Upper lobe of left lung (tissue), 6 donors: ENCODE results near the gene SCTR. TPM values are rescaled to one million over a fixed set of nuclear protein-coding genes. Genes with fewer than 3 reads are reported as not detected.

Source experiments
- ATAC-seq, 2 donors: fragments of 200-7000 bp; cut with Tn5 transposase; one replicate each; pipeline ENCODE4 v1.9.1; 2022; ENCODE audit warnings: mild to moderate bottlenecking in 2 of 2, moderate library complexity in 2 of 2; ENCODE audit not compliant: low FRiP score in 2 of 2
- DNase-seq, 2 donors: peaks; one replicate each; pipeline ENCODE4 v3.0.0-alpha.2; 2019 to 2020
- H3K27ac ChIP-seq, 4 donors: fragments of 200-600 bp; sonication (generic); one replicate each; pipeline ENCODE4 v1.5.1; 2016 to 2019
- H3K27me3 ChIP-seq, 4 donors: fragments of 200-600 bp; sonication (generic); one replicate each; pipeline ENCODE4 v1.5.1; 2017 to 2019
- H3K36me3 ChIP-seq, 4 donors: fragments of 200-600 bp; sonication (generic); one replicate each; pipeline ENCODE4 v1.5.1; 2016 to 2019
- H3K4me1 ChIP-seq, 4 donors: fragments of 200-600 bp; sonication (generic); one replicate each; pipeline ENCODE4 v1.5.1; 2018 to 2019
- H3K4me3 ChIP-seq, 4 donors: fragments of 200-600 bp; sonication (generic); one replicate each; pipeline ENCODE4 v1.5.1; 2017 to 2019; ENCODE audit warnings: mild to moderate bottlenecking in 2 of 4, moderate library complexity in 1 of 4
- H3K9me3 ChIP-seq, 4 donors: fragments of 200-600 bp; sonication (generic); one replicate each; pipeline ENCODE4 v1.5.1; 2018 to 2019
- EP300 ChIP-seq, 4 donors: sonication (generic); formaldehyde crosslinking; IDR thresholded peaks; one replicate each; pipeline ENCODE4 v1.5.1; 2017; ENCODE audit warnings: antibody characterized with exemption in 4 of 4, control low read depth in 2 of 4
- POLR2A ChIP-seq, 4 donors: fragments of 450-650 bp; IDR thresholded peaks; one replicate each; pipeline ENCODE4 v1.5.1; 2016 to 2017; ENCODE audit warnings: antibody characterized with exemption in 4 of 4, mild to moderate bottlenecking in 2 of 4
- POLR2AphosphoS5 ChIP-seq, 2 donors: sonication (generic); formaldehyde crosslinking; IDR thresholded peaks; one replicate each; pipeline ENCODE4 v1.5.1; 2017; ENCODE audit warnings: antibody characterized with exemption in 2 of 2
- WGBS, 2 donors: methylation state at CpG; one replicate each; pipeline ENCODE4 v1.1.5; 2017 to 2018; 5-methylcytosine and 5-hydroxymethylcytosine counted together
- total RNA-seq, 6 donors: library from RNA; depleted of rRNA in 4 of 6; stranded (reverse); fragments of >200 nt in 4 of 6; gene quantifications; one replicate each; pipeline versions ENCODE4 v1.1.0 to v1.2.1, GENCODE V29; 2016 to 2021
- TF ChIP-seq, protein P1 (sequence below), 6 experiments: fragments of 450-650 bp in 4 of 6; fragments of 200-600 bp in 2 of 6; sonication (generic) in 2 of 6; IDR thresholded peaks; one replicate each; pipeline ENCODE4 v1.5.1; 2016 to 2019; ENCODE audit warnings: antibody characterized with exemption in 6 of 6
- donor health status: DM: no; HTN: no; CAD: no; lungs with moderate emphysema.
- donor health status: DM: no; HTN: yes; CAD: no; lungs with severe emphysema.

The SCTR gene
- total RNA-seq = 10 to 100 TPM in 5 of 6 donors, 1 to 10 TPM in 1; 3.2 to 52.5 (median 16.6) TPM

DNA sequence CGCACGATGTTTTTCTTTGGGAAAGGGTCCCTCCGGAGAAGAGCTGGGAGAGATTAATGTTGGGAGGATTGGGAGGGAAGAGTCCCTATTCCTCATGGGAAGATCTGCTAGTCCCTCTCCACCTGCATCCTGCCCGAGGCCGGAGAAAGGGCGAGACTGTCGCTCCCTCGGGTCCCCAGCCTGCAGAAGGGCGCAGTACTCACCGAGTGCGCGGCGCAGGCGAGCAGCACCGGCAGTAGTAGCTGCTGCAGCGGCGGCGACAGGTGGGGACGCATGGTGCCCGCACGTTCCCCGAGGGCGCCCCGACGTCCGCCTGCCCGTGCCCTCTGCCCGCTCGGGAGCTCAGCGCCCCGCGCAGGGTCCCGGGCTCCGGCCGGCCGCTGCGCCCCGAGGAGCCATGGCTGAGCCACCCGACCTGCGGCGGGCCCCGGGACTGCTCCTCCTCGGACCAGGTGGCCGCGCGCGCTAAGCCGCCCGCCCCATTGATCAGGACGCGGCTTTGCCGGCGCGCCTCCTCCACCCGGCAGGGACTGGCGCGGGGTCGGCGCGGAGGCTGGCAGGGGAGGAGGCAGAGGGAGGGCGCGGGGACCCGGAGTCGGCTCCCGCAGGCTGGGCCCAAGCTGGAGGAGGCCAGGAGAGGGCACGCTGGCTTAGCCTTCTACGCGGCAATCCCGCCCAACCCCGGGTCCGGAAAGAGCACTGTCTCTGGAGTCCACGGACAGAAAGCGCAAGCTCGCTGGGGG is at the start of gene SCTR:
Gene SCTR, minus strand, starts transcription at position 532 of the 743 bp plus-strand sequence. Its CDS starts 257 bp downstream, at position 275.
- Histone ChIP-seq H3K27me3 (peaks cover 0 to 5% (median 1%) of the 10 kb centered on the region in 4 donors), H3K36me3 (no peaks in the 10 kb centered on the region), H3K9me3 (no peaks in the 10 kb centered on the region), H3K4me1 (peaks cover 0 to 21% (median 4%) of the 10 kb centered on the region in 4 donors), H3K4me3 (peak within 1 kb of the TSS in 3 of 4 donors; percentile 47 to 49 (median 47)), H3K27ac (peak within 1 kb of the TSS in 3 of 4 donors; percentile 35 to 81 (median 64))
- 20 to 33% methylated on average over 11 to 28 of the region's 74 CpGs for WGBS, 2 donors
- DNase-seq (peak in 1 of 2 donors; percentile 86), ATAC-seq (peak in 1 of 2 donors; percentile 10)
- TF ChIP-seq POLR2A (IDR thresholded peaks at IDR 0.05) = peak in 1 of 4 donors; percentile 54
- TF ChIP-seq EP300 (IDR thresholded peaks at IDR 0.05) = no peak
- TF ChIP-seq, protein P1, sequence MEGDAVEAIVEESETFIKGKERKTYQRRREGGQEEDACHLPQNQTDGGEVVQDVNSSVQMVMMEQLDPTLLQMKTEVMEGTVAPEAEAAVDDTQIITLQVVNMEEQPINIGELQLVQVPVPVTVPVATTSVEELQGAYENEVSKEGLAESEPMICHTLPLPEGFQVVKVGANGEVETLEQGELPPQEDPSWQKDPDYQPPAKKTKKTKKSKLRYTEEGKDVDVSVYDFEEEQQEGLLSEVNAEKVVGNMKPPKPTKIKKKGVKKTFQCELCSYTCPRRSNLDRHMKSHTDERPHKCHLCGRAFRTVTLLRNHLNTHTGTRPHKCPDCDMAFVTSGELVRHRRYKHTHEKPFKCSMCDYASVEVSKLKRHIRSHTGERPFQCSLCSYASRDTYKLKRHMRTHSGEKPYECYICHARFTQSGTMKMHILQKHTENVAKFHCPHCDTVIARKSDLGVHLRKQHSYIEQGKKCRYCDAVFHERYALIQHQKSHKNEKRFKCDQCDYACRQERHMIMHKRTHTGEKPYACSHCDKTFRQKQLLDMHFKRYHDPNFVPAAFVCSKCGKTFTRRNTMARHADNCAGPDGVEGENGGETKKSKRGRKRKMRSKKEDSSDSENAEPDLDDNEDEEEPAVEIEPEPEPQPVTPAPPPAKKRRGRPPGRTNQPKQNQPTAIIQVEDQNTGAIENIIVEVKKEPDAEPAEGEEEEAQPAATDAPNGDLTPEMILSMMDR (IDR thresholded peaks at IDR 0.05) = peak in 2 of 6 experiments; percentile 25 to 55
- TF ChIP-seq POLR2AphosphoS5 (IDR thresholded peaks at IDR 0.05) = no peak

DNA sequence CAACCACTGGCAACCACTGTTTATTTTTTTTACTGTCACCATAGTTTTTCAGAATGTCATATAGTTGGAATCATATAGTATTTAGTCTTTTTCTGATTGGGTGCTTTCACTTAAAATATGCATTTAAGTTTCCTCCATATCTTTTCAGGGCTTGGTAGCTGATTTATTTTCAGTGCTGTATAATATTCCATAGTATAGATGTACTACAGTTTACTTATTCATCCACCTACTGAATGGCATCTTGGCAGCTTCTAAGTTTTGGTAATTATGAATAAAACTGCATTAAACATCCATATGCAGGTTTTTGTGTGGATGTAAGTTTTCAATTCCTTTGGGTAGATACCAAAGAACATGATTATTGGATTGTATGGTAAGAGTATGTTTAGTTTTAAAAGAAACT is 43.0 kb upstream of the SCTR start:
- no peak overlapping the region for H3K4me3 ChIP-seq
- H3K36me3 ChIP-seq = no peaks in the 10 kb centered on the region
- TF ChIP-seq, protein P1 (IDR thresholded peaks at IDR 0.05) = no peak
- TF ChIP-seq POLR2A (IDR thresholded peaks at IDR 0.05) (no peak), EP300 (IDR thresholded peaks at IDR 0.05) (no peak), POLR2AphosphoS5 (IDR thresholded peaks at IDR 0.05) (no peak)
- no peaks in the 10 kb centered on the region for H3K27me3 ChIP-seq
- H3K4me1 ChIP-seq = no peaks in the 10 kb centered on the region
- no peak overlapping the region for H3K27ac ChIP-seq
- ATAC-seq = no peak
- DNase-seq = no peak
- H3K9me3 ChIP-seq = no peaks in the 10 kb centered on the region

DNA sequence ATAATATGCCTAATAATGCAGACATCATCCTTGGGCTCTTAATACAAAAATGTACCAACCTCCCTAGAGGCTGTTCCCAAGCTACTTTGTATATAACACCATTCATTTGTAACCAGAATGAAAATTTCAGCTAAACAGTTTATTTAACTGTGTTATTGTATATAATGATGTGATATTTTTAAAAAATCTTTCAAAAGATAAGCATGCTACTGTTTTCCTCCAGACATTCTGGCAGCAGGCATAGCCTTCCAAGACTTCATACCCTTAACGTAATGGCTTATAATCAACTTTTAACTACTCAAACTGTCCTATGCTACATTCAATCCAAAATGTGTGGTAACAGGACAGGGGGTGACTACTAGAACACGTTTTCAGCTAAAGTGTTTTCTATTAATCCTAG is 41.2 kb upstream of the SCTR start:
- H3K27ac ChIP-seq = no peak overlapping the region
- no peaks in the 10 kb centered on the region for H3K9me3 ChIP-seq
- H3K4me1 ChIP-seq = no peaks in the 10 kb centered on the region
- no peak overlapping the region for H3K4me3 ChIP-seq
- 66 to 76% methylated on average over 2 of the region's 2 CpGs for WGBS, 2 donors
- no peaks in the 10 kb centered on the region for H3K27me3 ChIP-seq
- DNase-seq = no peak
- ATAC-seq = no peak
- no peak for TF ChIP-seq EP300 (IDR thresholded peaks at IDR 0.05)
- no peak for TF ChIP-seq POLR2AphosphoS5 (IDR thresholded peaks at IDR 0.05)
- TF ChIP-seq, protein P1 (IDR thresholded peaks at IDR 0.05) = no peak
- TF ChIP-seq POLR2A (IDR thresholded peaks at IDR 0.05) = no peak
- H3K36me3 ChIP-seq = no peaks in the 10 kb centered on the region

DNA sequence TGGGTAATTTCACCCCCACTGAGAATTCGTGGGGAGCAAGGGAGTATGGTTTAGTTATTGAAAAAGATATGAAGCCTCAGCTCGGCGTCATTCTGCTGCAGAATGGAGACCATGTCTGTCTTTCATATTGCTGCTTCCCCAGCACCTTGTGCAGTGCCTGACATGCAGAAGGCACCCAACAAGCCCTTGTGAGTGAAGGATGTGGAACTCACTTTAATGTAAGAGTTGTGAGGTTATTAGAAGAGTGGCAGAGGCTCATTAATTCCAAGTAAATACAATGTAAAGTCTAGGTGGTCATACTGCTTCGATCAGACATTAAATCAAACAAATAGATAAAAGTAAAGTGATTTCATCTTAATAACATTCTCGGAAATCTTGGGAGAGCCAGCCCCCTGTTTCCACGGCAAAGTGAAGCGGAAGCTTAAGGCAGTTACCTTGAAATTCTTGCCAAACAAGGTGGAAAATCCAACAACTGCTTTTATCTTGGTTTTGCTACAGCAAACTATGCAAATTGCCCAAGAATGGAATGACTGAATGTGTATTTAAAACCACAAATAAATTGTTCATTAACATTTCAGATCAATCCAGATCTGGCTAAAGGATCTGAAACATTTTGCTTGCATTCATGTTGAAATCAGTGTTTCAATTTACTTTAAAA is 29.5 kb upstream of the SCTR start:
- Histone ChIP-seq H3K9me3 (no peaks in the 10 kb centered on the region), H3K27ac (peak overlapping the region in 3 of 4 donors; percentile 46 to 78 (median 71)), H3K4me1 (peaks cover 0 to 22% (median 4%) of the 10 kb centered on the region in 4 donors), H3K27me3 (no peaks in the 10 kb centered on the region), H3K4me3 (no peak overlapping the region), H3K36me3 (no peaks in the 10 kb centered on the region)
- TF ChIP-seq POLR2A (IDR thresholded peaks at IDR 0.05) = no peak
- TF ChIP-seq, protein P1 (IDR thresholded peaks at IDR 0.05) = no peak
- no peak for TF ChIP-seq EP300 (IDR thresholded peaks at IDR 0.05)
- TF ChIP-seq POLR2AphosphoS5 (IDR thresholded peaks at IDR 0.05) = no peak
- DNase-seq (no peak), ATAC-seq (peak; percentile 28 to 43)
- WGBS, 2 donors = 61 to 63% methylated on average over 7 of the region's 7 CpGs
